HL-60 (cell line): Measurements from ENCODE around the gene ERBB4.

Experiments
- GABPA ChIP-seq: IDR thresholded peaks from 2 replicates; pipeline ENCODE4 v1.6.1; 2012; ENCODE audit warnings: low read depth
- POLR2AphosphoS5 ChIP-seq: IDR thresholded peaks from 2 replicates; pipeline ENCODE4 v1.6.1; 2012; ENCODE audit warnings: low read depth
- REST ChIP-seq: IDR thresholded peaks from 2 replicates; pipeline ENCODE4 v1.6.1; 2012; ENCODE audit warnings: low read depth; ENCODE audit not compliant: insufficient replicate concordance
- SPI1 ChIP-seq: IDR thresholded peaks from 2 replicates; pipeline ENCODE4 v1.6.1; 2012; ENCODE audit warnings: low read depth, mild to moderate bottlenecking, borderline replicate concordance
- TF ChIP-seq, protein P1 (sequence below): IDR thresholded peaks from one replicate; pipeline ENCODE4 v1.5.1; 2011; ENCODE audit warnings: low read length, control low read depth, inconsistent platforms; ENCODE audit not compliant: insufficient read depth

- TF ChIP-seq, protein P1, sequence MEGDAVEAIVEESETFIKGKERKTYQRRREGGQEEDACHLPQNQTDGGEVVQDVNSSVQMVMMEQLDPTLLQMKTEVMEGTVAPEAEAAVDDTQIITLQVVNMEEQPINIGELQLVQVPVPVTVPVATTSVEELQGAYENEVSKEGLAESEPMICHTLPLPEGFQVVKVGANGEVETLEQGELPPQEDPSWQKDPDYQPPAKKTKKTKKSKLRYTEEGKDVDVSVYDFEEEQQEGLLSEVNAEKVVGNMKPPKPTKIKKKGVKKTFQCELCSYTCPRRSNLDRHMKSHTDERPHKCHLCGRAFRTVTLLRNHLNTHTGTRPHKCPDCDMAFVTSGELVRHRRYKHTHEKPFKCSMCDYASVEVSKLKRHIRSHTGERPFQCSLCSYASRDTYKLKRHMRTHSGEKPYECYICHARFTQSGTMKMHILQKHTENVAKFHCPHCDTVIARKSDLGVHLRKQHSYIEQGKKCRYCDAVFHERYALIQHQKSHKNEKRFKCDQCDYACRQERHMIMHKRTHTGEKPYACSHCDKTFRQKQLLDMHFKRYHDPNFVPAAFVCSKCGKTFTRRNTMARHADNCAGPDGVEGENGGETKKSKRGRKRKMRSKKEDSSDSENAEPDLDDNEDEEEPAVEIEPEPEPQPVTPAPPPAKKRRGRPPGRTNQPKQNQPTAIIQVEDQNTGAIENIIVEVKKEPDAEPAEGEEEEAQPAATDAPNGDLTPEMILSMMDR = no peak
- no peak for TF ChIP-seq REST
- TF ChIP-seq POLR2AphosphoS5 = no peak
- no peak for TF ChIP-seq GABPA
- no peak for TF ChIP-seq SPI1
Measured at GRCh38 chr2:211349031-211349430, 1189.6 kb downstream of the ERBB4 start.
